ENCODE results near the gene SLC7A9. TPM values are rescaled to one million over a fixed set of nuclear protein-coding genes. Genes with fewer than 3 reads are reported as not detected.

The SLC7A9 gene
- total and polyA plus RNA-seq, 2 donors (not counting 1 experiment from before 2014, with no cell fraction given), result 0.17 TPM; not detected in 1

DNA sequence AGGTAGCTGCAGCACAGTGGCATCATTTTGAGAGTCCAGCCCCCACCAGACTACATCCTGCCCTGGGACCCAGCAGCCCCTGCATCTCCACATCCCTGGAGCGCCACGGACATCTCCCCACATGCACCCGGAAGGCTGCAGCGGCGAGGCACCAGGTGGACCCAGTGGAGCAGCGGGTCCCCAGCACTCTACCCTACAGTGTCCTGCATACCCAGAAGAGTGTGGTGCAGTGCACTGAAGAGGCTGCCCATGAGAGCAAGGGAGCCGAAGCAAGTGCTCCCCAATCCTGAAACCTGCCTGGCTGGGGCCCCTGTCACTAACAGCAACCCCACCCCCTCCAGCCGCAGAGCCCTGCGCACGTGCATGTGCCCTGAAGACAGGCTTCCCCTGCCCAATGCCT, 21.3 kb upstream of the SLC7A9 start:
- TF ChIP-seq, protein P1, sequence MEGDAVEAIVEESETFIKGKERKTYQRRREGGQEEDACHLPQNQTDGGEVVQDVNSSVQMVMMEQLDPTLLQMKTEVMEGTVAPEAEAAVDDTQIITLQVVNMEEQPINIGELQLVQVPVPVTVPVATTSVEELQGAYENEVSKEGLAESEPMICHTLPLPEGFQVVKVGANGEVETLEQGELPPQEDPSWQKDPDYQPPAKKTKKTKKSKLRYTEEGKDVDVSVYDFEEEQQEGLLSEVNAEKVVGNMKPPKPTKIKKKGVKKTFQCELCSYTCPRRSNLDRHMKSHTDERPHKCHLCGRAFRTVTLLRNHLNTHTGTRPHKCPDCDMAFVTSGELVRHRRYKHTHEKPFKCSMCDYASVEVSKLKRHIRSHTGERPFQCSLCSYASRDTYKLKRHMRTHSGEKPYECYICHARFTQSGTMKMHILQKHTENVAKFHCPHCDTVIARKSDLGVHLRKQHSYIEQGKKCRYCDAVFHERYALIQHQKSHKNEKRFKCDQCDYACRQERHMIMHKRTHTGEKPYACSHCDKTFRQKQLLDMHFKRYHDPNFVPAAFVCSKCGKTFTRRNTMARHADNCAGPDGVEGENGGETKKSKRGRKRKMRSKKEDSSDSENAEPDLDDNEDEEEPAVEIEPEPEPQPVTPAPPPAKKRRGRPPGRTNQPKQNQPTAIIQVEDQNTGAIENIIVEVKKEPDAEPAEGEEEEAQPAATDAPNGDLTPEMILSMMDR (conservative IDR thresholded peaks at IDR 0.05 in 1 of 2, IDR thresholded peaks at IDR 0.05 in 1 of 2; ENCODE audit: low read depth in 1 of 2, low read length in 2 of 2), result no peak
- TF ChIP-seq EZH2 (IDR thresholded peaks at IDR 0.05; ENCODE audit: low read length, missing control alignments), result no peak
- Histone ChIP-seq H3K79me2 (ENCODE audit: control insufficient read depth, insufficient read depth, low read length) (no peaks in the 10 kb centered on the region), H3K4me1 (ENCODE audit: control insufficient read depth, extremely low read depth, insufficient read depth, low read length) (no peaks in the 10 kb centered on the region), H4K20me1 (ENCODE audit: control insufficient read depth, extremely low read depth, insufficient read depth, low read length) (no peaks in the 10 kb centered on the region), H3K4me2 (ENCODE audit: extremely low read depth, insufficient read depth, low read length) (no peak overlapping the region), H3K4me3 (replicated peaks in 1 of 4; ENCODE audit: control extremely low read depth in 1 of 4, insufficient read depth in 1 of 4, low read depth in 3 of 4, low read length in 4 of 4) (no peak overlapping the region), H3K36me3 (ENCODE audit: control insufficient read depth, insufficient read depth, low read length) (no peaks in the 10 kb centered on the region), H3K27ac (ENCODE audit: insufficient read depth, low read length) (no peak overlapping the region), H3K9ac (ENCODE audit: insufficient read depth, low read length) (no peak overlapping the region), H2AFZ (ENCODE audit: low read length) (no peak overlapping the region), H3K27me3 (ENCODE audit: control insufficient read depth, insufficient read depth, low read length) (no peaks in the 10 kb centered on the region), H3K9me3 (ENCODE audit: control insufficient read depth, insufficient read depth, low read depth, low read length) (no peaks in the 10 kb centered on the region)
- DNase-seq (ENCODE audit: low read depth in 2 of 2), result no peak

DNA sequence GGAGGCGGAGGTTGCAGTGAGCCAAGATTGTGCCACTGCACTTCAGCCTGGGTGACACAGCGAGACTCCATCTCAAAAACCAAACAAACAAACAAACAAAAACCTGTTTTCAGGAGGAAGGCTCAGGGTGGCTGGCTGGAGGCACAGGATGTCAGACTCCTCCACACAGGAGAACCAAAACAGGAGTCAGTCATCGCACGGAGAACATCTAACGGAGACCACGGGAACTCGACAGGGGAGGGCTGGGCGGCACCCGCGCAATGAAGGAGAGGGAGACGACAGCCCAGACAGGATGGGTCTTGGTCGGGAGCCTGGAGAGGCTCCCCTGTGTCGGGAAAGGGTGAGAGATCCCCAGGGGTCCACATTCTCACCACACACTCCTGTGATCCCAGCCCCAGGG, 20.8 kb upstream of the SLC7A9 start:
- TF ChIP-seq EZH2 (IDR thresholded peaks at IDR 0.05; ENCODE audit: low read length, missing control alignments), result no peak
- TF ChIP-seq, protein P1 (conservative IDR thresholded peaks at IDR 0.05 in 1 of 2, IDR thresholded peaks at IDR 0.05 in 1 of 2; ENCODE audit: low read depth in 1 of 2, low read length in 2 of 2), result no peak
- no peak overlapping the region for H3K9ac ChIP-seq (ENCODE audit: insufficient read depth, low read length)
- H2AFZ ChIP-seq (ENCODE audit: low read length), result no peak overlapping the region
- no peaks in the 10 kb centered on the region for H3K79me2 ChIP-seq (ENCODE audit: control insufficient read depth, insufficient read depth, low read length)
- no peak overlapping the region for H3K4me2 ChIP-seq (ENCODE audit: extremely low read depth, insufficient read depth, low read length)
- no peaks in the 10 kb centered on the region for H3K27me3 ChIP-seq (ENCODE audit: control insufficient read depth, insufficient read depth, low read length)
- H3K4me1 ChIP-seq (ENCODE audit: control insufficient read depth, extremely low read depth, insufficient read depth, low read length), result no peaks in the 10 kb centered on the region
- no peak for DNase-seq (ENCODE audit: low read depth in 2 of 2)
- no peaks in the 10 kb centered on the region for H3K9me3 ChIP-seq (ENCODE audit: control insufficient read depth, insufficient read depth, low read depth, low read length)
- no peak overlapping the region for H3K27ac ChIP-seq (ENCODE audit: insufficient read depth, low read length)
- no peak overlapping the region for H3K4me3 ChIP-seq (replicated peaks in 1 of 4; ENCODE audit: control extremely low read depth in 1 of 4, insufficient read depth in 1 of 4, low read depth in 3 of 4, low read length in 4 of 4)
- H3K36me3 ChIP-seq (ENCODE audit: control insufficient read depth, insufficient read depth, low read length), result no peaks in the 10 kb centered on the region
- no peaks in the 10 kb centered on the region for H4K20me1 ChIP-seq (ENCODE audit: control insufficient read depth, extremely low read depth, insufficient read depth, low read length)

DNA sequence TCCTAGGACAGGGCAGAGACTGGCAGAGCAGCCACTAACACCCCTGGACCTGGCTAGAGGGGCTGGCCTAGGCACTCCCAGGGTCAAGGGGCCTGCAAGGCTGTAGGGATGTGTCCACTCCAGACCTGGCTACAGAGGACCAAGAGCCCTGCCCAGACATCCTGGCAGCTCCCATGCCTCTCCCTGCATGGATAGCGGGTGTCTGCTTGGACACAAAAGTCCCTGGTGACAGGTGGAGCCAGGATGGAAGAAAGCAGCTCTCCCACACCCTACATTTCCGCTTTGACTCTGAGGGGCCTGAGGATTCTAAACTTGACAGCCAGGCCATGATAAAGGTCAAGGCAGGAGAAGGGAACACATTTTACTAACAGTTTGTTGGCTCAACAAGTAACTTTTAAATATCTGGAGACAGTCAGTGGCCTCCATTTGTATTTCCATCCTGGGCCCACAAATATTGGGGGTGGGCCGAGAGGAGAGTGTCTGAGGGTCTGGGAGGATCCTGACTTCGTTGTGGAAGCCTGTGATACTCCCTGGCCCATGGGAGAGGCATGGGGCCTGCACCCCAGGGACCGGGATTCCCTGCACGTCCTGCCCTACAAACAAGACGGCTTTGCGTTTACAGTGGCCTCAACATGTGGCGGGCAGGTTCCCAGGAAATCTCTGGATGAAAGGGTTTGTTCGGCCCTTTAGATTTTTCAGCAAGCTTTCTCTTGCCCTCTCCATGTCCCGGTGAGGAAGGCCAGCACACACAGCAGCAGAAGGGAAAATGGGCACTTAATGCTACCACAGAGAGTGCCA, 19.8 kb upstream of the SLC7A9 start:
- no peak overlapping the region for H3K27ac ChIP-seq (ENCODE audit: insufficient read depth, low read length)
- no peak overlapping the region for H3K4me2 ChIP-seq (ENCODE audit: extremely low read depth, insufficient read depth, low read length)
- H3K79me2 ChIP-seq (ENCODE audit: control insufficient read depth, insufficient read depth, low read length), result no peaks in the 10 kb centered on the region
- no peaks in the 10 kb centered on the region for H3K4me1 ChIP-seq (ENCODE audit: control insufficient read depth, extremely low read depth, insufficient read depth, low read length)
- H4K20me1 ChIP-seq (ENCODE audit: control insufficient read depth, extremely low read depth, insufficient read depth, low read length), result no peaks in the 10 kb centered on the region
- no peak overlapping the region for H3K4me3 ChIP-seq (replicated peaks in 1 of 4; ENCODE audit: control extremely low read depth in 1 of 4, insufficient read depth in 1 of 4, low read depth in 3 of 4, low read length in 4 of 4)
- no peak for DNase-seq (ENCODE audit: low read depth in 2 of 2)
- no peaks in the 10 kb centered on the region for H3K9me3 ChIP-seq (ENCODE audit: control insufficient read depth, insufficient read depth, low read depth, low read length)
- no peaks in the 10 kb centered on the region for H3K36me3 ChIP-seq (ENCODE audit: control insufficient read depth, insufficient read depth, low read length)
- H2AFZ ChIP-seq (ENCODE audit: low read length), result no peak overlapping the region
- TF ChIP-seq, protein P1 (conservative IDR thresholded peaks at IDR 0.05 in 1 of 2, IDR thresholded peaks at IDR 0.05 in 1 of 2; ENCODE audit: low read depth in 1 of 2, low read length in 2 of 2), result no peak
- no peak for TF ChIP-seq EZH2 (IDR thresholded peaks at IDR 0.05; ENCODE audit: low read length, missing control alignments)
- H3K9ac ChIP-seq (ENCODE audit: insufficient read depth, low read length), result no peak overlapping the region
- no peaks in the 10 kb centered on the region for H3K27me3 ChIP-seq (ENCODE audit: control insufficient read depth, insufficient read depth, low read length)
